BE2C (cell line): ENCODE results near the gene CDC73. TPM values are rescaled to one million over a fixed set of nuclear protein-coding genes. Genes with fewer than 3 reads are reported as not detected.

ENCODE experiments used
- DNase-seq: peaks from one replicate; pipeline ENCODE4 v3.0.0-alpha.2; 2020
- H3K27me3 ChIP-seq: fragments of 250-450 bp; sonication (Bioruptor Pico); 2 replicates; pipeline ENCODE4 v1.5.1; 2020; ENCODE audit warnings: mild to moderate bottlenecking
- H3K36me3 ChIP-seq: fragments of 250-450 bp; sonication (Bioruptor Pico); 2 replicates; pipeline ENCODE4 v1.5.1; 2020; ENCODE audit warnings: mild to moderate bottlenecking
- H3K4me1 ChIP-seq: fragments of 250-450 bp; sonication (Bioruptor Pico); 2 replicates; pipeline ENCODE4 v1.5.1; 2020
- H3K4me3 ChIP-seq: 2 replicates; pipeline ENCODE4 v1.5.1; 2011; ENCODE audit warnings: low read depth, low read length
- H3K9me3 ChIP-seq: fragments of 250-450 bp; sonication (Bioruptor Pico); 2 replicates; pipeline ENCODE4 v1.5.1; 2020
- polyA plus RNA-seq: library from polyadenylated mRNA; unstranded; fragments of >200 nt; gene quantifications from one replicate; pipeline ENCODE4 v1.2.1, GENCODE V29; 2012; ENCODE audit warnings: low read depth, missing spikeins; ENCODE audit not compliant: insufficient read length, insufficient read depth
- TF ChIP-seq, protein P1 (sequence below): IDR thresholded peaks from 2 replicates; pipeline ENCODE4 v1.5.1; 2012; ENCODE audit warnings: mild to moderate bottlenecking, low read depth, low read length

Gene CDC73
- 23.9 TPM for polyA plus RNA-seq

DNA sequence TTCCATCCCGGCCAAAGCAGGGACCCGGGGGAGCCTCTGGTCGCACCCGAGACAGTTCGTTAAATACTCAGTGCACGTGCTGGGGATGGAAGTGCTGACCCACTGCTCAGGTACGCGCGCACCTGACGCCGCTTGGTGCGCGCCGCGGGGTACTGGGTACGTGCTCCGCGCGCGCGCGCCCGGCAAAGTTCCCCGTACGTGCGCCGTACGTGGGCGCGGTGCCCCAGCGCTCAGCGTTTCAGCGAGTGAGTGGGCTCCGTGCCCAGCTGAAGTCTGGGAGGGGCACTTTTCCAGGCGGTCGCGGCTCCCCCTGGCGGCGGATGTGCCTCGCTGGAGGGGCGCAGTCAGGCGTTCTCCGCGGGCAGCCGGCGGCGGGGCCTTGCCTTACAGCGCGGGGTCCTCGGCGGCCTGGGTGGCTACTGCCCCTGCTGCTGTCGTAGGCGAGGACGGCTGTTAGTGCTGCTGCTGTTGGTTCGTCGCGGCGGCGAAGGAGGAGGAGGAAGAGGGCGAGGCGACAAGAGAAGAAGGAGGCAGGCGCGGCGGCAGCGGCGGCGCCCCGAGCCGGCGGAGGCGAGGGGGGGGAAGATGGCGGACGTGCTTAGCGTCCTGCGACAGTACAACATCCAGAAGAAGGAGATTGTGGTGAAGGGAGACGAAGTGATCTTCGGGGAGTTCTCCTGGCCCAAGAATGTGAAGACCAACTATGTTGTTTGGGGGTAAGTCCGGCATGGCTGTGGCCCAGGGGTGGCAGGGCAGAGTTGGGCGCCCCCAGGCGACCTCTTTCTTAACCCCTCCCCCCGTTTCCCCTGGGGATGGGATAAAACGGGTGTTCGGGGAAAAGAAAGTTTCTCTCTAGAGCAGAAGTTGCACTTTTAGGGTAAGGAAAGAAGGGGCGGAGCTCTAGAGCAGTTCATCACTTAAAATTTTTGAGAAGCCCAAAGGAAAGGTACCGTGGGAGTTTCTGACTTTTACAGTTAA is at the start of gene CDC73:
Gene CDC73, plus strand, starts transcription at position 416 of the 978 bp plus-strand sequence. Its CDS starts 170 bp downstream, at position 586.
- Histone ChIP-seq H3K4me3 (peak within 1 kb of the TSS; percentile 89), H3K27me3 (no peaks in the 10 kb centered on the region), H3K4me1 (no peaks in the 10 kb centered on the region), H3K9me3 (no peaks in the 10 kb centered on the region), H3K36me3 (peaks cover 4% of the 10 kb centered on the region)
- TF ChIP-seq, protein P1, sequence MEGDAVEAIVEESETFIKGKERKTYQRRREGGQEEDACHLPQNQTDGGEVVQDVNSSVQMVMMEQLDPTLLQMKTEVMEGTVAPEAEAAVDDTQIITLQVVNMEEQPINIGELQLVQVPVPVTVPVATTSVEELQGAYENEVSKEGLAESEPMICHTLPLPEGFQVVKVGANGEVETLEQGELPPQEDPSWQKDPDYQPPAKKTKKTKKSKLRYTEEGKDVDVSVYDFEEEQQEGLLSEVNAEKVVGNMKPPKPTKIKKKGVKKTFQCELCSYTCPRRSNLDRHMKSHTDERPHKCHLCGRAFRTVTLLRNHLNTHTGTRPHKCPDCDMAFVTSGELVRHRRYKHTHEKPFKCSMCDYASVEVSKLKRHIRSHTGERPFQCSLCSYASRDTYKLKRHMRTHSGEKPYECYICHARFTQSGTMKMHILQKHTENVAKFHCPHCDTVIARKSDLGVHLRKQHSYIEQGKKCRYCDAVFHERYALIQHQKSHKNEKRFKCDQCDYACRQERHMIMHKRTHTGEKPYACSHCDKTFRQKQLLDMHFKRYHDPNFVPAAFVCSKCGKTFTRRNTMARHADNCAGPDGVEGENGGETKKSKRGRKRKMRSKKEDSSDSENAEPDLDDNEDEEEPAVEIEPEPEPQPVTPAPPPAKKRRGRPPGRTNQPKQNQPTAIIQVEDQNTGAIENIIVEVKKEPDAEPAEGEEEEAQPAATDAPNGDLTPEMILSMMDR, result peak; percentile 82
- peak; percentile 99 for DNase-seq

DNA sequence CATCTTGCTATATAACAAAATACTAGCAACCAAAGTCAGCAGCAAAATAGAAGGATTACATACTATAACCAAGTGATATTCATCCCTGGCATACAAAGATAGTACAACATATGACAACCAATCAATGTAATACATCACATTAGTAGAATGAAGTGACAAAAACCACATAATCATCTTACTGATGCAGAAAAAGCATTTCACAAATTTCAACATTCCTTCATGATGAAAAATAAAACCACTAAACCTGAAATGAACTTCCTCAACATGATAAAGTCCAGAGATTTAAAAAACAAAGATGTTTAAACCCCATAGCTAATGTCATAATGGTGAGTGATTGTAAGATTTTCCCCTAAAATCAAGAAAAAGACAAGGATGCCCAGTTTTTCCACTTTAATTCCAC is 43.8 kb upstream of the CDC73 start:
- Histone ChIP-seq H3K36me3 (peaks cover 82% of the 10 kb centered on the region), H3K27me3 (no peaks in the 10 kb centered on the region), H3K4me3 (no peak overlapping the region), H3K9me3 (no peaks in the 10 kb centered on the region), H3K4me1 (no peaks in the 10 kb centered on the region)
- no peak for DNase-seq
- TF ChIP-seq, protein P1, result no peak

DNA sequence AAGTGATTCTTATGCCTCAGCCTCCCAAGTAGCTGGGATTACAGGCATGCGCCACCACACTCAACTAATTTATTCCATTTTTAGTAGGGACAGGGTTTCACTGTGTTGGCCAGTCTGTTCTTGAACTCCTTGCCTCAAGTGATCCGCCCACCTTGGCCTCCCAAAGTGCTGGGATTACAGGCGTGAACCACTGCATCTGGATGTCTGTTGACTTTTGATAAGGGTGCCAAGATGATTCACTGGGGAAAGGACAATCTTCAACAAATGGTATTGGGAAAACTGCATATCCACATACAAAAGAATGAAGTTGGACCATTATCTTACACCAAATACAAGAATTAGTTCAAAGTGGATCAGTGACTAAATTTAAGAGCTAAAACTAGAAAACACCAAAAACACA is 42.6 kb upstream of the CDC73 start:
- Histone ChIP-seq H3K27me3 (no peaks in the 10 kb centered on the region), H3K4me1 (no peaks in the 10 kb centered on the region), H3K36me3 (peaks cover 87% of the 10 kb centered on the region), H3K4me3 (no peak overlapping the region), H3K9me3 (no peaks in the 10 kb centered on the region)
- TF ChIP-seq, protein P1, result no peak
- no peak for DNase-seq

DNA sequence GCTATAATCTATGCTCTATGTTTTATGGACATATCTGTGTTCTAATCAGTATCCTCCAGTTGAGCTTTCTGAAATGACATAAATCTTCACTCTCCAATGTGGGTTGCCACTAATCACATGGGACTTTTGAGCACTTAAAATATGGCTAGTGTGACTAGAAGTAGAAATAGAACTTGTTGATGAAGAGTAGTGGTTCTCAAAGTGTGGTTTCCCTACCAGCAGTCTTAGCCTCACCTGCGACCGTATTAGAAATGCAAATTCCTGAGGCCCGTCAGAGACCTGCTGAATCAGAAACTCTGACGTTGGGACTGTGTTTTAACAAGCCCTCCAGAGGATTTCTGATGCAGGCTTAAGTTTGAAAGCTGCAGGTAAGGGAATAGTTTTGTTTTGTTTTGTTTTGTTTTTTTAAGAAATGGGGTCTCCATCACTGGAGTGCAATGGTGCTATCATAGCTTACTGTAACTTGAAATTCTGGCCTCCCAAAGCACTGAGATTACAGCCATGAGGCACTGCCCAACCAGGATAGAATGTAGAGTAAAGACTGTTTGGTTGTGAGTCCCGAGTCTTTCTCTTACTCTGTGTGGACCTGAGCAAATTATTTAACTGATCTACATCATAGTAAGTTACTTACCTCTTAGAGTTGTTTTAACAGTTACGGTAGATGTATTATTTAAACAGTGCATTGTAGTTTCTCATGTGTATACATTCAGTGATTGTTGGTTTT is 38.3 kb upstream of the CDC73 start:
- Histone ChIP-seq H3K27me3 (no peaks in the 10 kb centered on the region), H3K36me3 (peaks cover 73% of the 10 kb centered on the region), H3K9me3 (no peaks in the 10 kb centered on the region), H3K4me1 (no peaks in the 10 kb centered on the region), H3K4me3 (no peak overlapping the region)
- no peak for DNase-seq
- TF ChIP-seq, protein P1, result no peak

DNA sequence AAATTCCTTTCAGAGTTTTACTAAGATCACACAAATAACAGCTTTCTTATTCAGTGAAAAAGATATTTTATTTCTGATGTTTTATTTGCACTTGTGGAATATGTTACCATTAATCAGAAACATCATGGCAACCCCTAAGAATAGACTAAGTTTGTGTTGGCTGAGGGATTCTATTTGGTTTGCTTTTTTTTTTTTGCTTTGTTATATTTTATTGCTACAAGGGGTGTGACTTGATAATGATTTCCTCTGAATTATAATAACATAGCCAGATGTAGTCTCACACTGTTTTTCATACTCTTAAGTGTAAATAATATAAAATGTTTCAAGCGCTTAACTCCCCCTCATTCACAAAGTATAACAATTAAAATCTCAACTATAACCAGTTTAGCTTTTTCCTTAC is 36.6 kb upstream of the CDC73 start:
- DNase-seq, result no peak
- TF ChIP-seq, protein P1, result no peak
- Histone ChIP-seq H3K9me3 (no peaks in the 10 kb centered on the region), H3K4me3 (no peak overlapping the region), H3K36me3 (peaks cover 61% of the 10 kb centered on the region), H3K27me3 (no peaks in the 10 kb centered on the region), H3K4me1 (no peaks in the 10 kb centered on the region)
